Measurements from ENCODE around the gene FBXL20. TPM values are rescaled to one million over a fixed set of nuclear protein-coding genes. Genes with fewer than 3 reads are reported as not detected.

The FBXL20 gene
- total RNA-seq, 4 donors from 2014 or later: 13.1 to 19.6 (median 17.2) TPM

DNA sequence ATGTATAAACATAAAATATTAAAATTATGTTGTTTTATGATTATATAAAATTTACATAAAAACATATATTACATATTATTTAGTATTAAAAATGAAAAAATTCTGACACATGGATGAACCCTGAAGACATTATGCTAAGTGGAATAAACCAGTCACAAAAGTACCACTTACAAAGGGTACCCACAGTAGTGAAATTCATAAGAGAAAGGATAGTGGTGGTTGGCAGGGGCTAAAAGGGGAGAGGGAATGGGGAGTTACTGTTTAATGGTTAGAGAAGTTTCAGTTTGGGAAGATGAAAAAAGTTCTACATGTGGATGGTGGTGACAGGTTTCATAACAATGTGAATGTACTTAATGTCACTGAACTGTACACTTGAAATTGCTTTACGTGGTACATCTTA lies 41.4 kb downstream of the FBXL20 start:
- intact Hi-C loops (cut with DNase I): no loop called here

DNA sequence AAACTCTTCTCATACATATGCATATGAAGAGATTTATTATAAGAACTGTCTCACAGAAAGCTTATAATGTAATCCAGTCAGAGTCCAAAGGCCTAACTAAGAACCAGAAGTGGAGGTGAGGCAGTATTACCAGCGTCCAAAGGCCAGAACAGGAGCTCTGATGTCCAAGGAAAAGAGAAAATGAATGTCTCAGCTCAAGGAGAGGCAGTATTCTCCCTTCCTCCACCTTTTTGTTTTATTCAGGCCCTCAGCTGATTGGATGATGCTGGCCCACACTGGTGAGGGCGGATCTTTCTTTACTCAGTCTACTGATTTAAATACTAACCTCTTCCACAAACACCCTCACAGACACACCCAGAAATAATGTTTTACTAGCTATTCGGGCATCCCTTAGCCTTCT lies 43.4 kb downstream of the FBXL20 start:
- Histone ChIP-seq H3K9me3 (no peaks in the 10 kb centered on the region), H3K4me1 (peaks cover 13 to 24% (median 19%) of the 10 kb centered on the region in 4 donors), H3K4me3 (no peak overlapping the region), H3K27ac (replicated peaks in 1 of 4) (no peak overlapping the region), H3K36me3 (no peaks in the 10 kb centered on the region), H3K27me3 (no peaks in the 10 kb centered on the region)
- 80% methylated on average over 3 of the region's 3 CpGs for WGBS
- DNase-seq (ENCODE audit: extremely low spot score): no peak
- TF ChIP-seq POLR2A (IDR thresholded peaks at IDR 0.05; ENCODE audit: low read depth) (no peak), POLR2AphosphoS5 (IDR thresholded peaks at IDR 0.05) (no peak), CTCF (IDR thresholded peaks at IDR 0.05) (no peak), EP300 (IDR thresholded peaks at IDR 0.05) (no peak)
- intact Hi-C loops (cut with DNase I): no loop called here

More for the DNA sequence above, 41.4 kb downstream of the FBXL20 start:
- DNase-seq (ENCODE audit: extremely low spot score): no peak
- 77% methylated on average over 1 of the region's 1 CpG for whole genome bisulfite sequencing
- H3K27me3 ChIP-seq: no peaks in the 10 kb centered on the region
- no peak overlapping the region for H3K27ac ChIP-seq (replicated peaks in 1 of 4)
- no peak overlapping the region for H3K4me3 ChIP-seq
- no peaks in the 10 kb centered on the region for H3K36me3 ChIP-seq
- peaks cover 22 to 33% (median 31%) of the 10 kb centered on the region in 4 donors for H3K4me1 ChIP-seq
- H3K9me3 ChIP-seq: no peaks in the 10 kb centered on the region
- no peak for TF ChIP-seq CTCF (IDR thresholded peaks at IDR 0.05)
- no peak for TF ChIP-seq POLR2AphosphoS5 (IDR thresholded peaks at IDR 0.05)
- TF ChIP-seq EP300 (IDR thresholded peaks at IDR 0.05): no peak
- no peak for TF ChIP-seq POLR2A (IDR thresholded peaks at IDR 0.05; ENCODE audit: low read depth)

GRCh38 chr17:39357488-39357887 lies 43.9 kb downstream of the FBXL20 start:
- Histone ChIP-seq H3K36me3 (no peaks in the 10 kb centered on the region), H3K4me1 (peaks cover 13 to 28% (median 19%) of the 10 kb centered on the region in 4 donors), H3K27ac (replicated peaks in 1 of 4) (no peak overlapping the region), H3K4me3 (no peak overlapping the region), H3K27me3 (no peaks in the 10 kb centered on the region), H3K9me3 (no peaks in the 10 kb centered on the region)
- TF ChIP-seq EP300 (IDR thresholded peaks at IDR 0.05) (no peak), POLR2AphosphoS5 (IDR thresholded peaks at IDR 0.05) (no peak), CTCF (IDR thresholded peaks at IDR 0.05) (no peak), POLR2A (IDR thresholded peaks at IDR 0.05; ENCODE audit: low read depth) (no peak)
- no peak for DNase-seq (ENCODE audit: extremely low spot score)
- intact Hi-C loops (cut with DNase I): no loop called here
- WGBS: 81% methylated on average over 8 of the region's 8 CpGs

DNA sequence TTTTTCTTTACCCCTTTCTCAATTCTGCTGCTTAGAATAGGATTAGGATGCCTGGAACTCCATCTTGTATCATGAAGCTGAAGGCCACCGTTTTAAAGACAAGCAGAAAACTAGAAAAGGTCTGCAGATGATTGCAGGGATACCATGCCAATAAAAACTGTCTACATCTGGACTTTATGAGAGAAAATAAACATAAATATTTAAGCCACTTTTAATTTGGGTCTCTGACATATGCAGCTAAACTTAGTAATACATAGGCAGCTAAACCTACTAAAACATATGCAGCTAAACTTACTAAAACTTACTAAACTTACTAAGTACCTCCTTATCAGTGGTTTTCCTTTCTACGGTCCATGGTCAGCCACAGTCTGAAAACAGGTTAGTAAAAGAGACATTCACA lies 48.4 kb downstream of the FBXL20 start:
- Histone ChIP-seq H3K4me1 (peaks cover 0 to 7% (median 2%) of the 10 kb centered on the region in 4 donors), H3K27me3 (no peaks in the 10 kb centered on the region), H3K9me3 (no peaks in the 10 kb centered on the region), H3K4me3 (no peak overlapping the region), H3K27ac (replicated peaks in 1 of 4) (no peak overlapping the region), H3K36me3 (no peaks in the 10 kb centered on the region)
- TF ChIP-seq POLR2A (IDR thresholded peaks at IDR 0.05; ENCODE audit: low read depth): no peak
- DNase-seq (ENCODE audit: extremely low spot score): no peak
- intact Hi-C loops (cut with DNase I): no loop called here
- WGBS: 57% methylated on average over 2 of the region's 2 CpGs

DNA sequence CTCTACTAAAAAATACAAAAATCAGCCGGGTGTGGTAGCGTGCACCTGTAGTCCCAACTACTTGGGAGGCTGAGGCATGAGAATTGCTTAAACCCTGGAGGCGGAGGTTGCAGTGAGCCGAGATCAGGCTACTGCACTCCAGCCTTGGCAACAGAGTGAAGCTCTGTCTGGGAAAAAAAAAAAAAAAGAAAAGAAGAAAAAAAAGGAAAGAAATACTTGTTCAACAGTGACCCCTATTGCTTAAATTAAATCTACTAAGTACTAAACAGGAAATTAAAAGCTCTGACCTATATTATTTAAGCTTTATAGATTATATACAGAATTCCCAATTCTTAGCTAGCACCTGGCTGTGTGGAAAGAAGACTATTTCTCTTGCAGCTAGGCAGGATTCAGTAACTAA lies 48.9 kb downstream of the FBXL20 start:
- Histone ChIP-seq H3K4me1 (peaks cover 0 to 7% (median 2%) of the 10 kb centered on the region in 4 donors), H3K36me3 (no peaks in the 10 kb centered on the region), H3K27me3 (no peaks in the 10 kb centered on the region), H3K9me3 (no peaks in the 10 kb centered on the region), H3K4me3 (no peak overlapping the region), H3K27ac (replicated peaks in 1 of 4) (no peak overlapping the region)
- TF ChIP-seq POLR2A (IDR thresholded peaks at IDR 0.05; ENCODE audit: low read depth) (no peak), CTCF (IDR thresholded peaks at IDR 0.05) (no peak), POLR2AphosphoS5 (IDR thresholded peaks at IDR 0.05) (no peak), EP300 (IDR thresholded peaks at IDR 0.05) (no peak)
- WGBS: 72% methylated on average over 4 of the region's 4 CpGs
- intact Hi-C loops (cut with DNase I): no loop called here
- DNase-seq (ENCODE audit: extremely low spot score): no peak

Data from esophagus muscularis mucosa (tissue), 4 donors.